IMR-90 (cell line): ENCODE measurements around the gene MTHFS. TPM values are rescaled to one million over a fixed set of nuclear protein-coding genes. Genes with fewer than 3 reads are reported as not detected.

Experiments
- ATAC-seq: fragments of 200-7000 bp; cut with Tn5 transposase; 2 replicates; pipeline ENCODE4 v1.9.1; 2020; ENCODE audit warnings: low read depth, mild to moderate bottlenecking, moderate library complexity
- BruUV-seq: library from RNA; stranded (reverse); fragments of 400-500 nt; replicated peaks from 2 replicates; lab custom pipeline; 2021; lab: Mats Ljungman, UMichigan
- CTCF ChIA-PET: fragments of 300-600 bp; formaldehyde crosslinking; extraction: SDS; loops from one replicate; lab custom pipeline; 2021; ENCODE audit warnings: antibody characterized with exemption; lab: Yijun Ruan, JAX
- POLR2A ChIA-PET: fragments of 300-600 bp; sonication (Branson Sonifier 250); formaldehyde crosslinking; loops from one replicate; lab custom pipeline; 2022; ENCODE audit warnings: antibody characterized with exemption; ENCODE audit not compliant: unreplicated experiment; lab: Charles Lee
- DNase-seq: peaks from one replicate; pipeline ENCODE4 v3.0.0; 2013
- H2AFZ ChIP-seq: replicated peaks from 2 replicates; pipeline ENCODE3; 2013; ENCODE audit warnings: low read length, mild to moderate bottlenecking; ENCODE audit not compliant: poor library complexity
- H2AK5ac ChIP-seq: 2 replicates; pipeline ENCODE4 v1.6.1; 2013; ENCODE audit warnings: low read depth, low read length, inconsistent platforms
- H2AK9ac ChIP-seq: replicated peaks from 2 replicates; pipeline ENCODE3; 2013; ENCODE audit warnings: mild to moderate bottlenecking, low read depth, low read length, moderate library complexity; ENCODE audit not compliant: poor library complexity
- H2BK120ac ChIP-seq: 2 replicates; pipeline ENCODE4 v1.6.1; 2013; ENCODE audit warnings: low read depth, low read length, inconsistent platforms
- H2BK15ac ChIP-seq: 3 replicates; pipeline ENCODE4 v1.6.1; 2013; ENCODE audit warnings: low read depth, low read length, inconsistent platforms
- H2BK20ac ChIP-seq: 2 replicates; pipeline ENCODE4 v1.6.1; 2013; ENCODE audit warnings: low read depth, mild to moderate bottlenecking, inconsistent platforms, low read length, moderate library complexity
- H2BK5ac ChIP-seq: 2 replicates; pipeline ENCODE4 v1.6.1; 2013; ENCODE audit warnings: mild to moderate bottlenecking, low read depth, low read length, inconsistent platforms; ENCODE audit not compliant: poor library complexity, severe bottlenecking
- H3K14ac ChIP-seq: replicated peaks from 2 replicates; pipeline ENCODE4 v1.6.1; 2013; ENCODE audit warnings: low read depth, low read length, inconsistent platforms
- H3K18ac ChIP-seq: 2 replicates; pipeline ENCODE4 v1.6.1; 2013; ENCODE audit warnings: low read depth, low read length, control low read depth
- H3K23ac ChIP-seq: 2 replicates; pipeline ENCODE4 v1.6.1; 2013; ENCODE audit warnings: low read depth, low read length, inconsistent platforms
- H3K27ac ChIP-seq: 2 replicates; pipeline ENCODE4 v1.5.1; 2013; ENCODE audit warnings: mild to moderate bottlenecking, control low read depth, low read length; ENCODE audit not compliant: insufficient read depth
- H3K27me3 ChIP-seq: 2 replicates; pipeline ENCODE4 v1.6.1; 2013; ENCODE audit warnings: low read length; ENCODE audit not compliant: control insufficient read depth, insufficient read depth
- H3K36me3 ChIP-seq: 2 replicates; pipeline ENCODE4 v1.6.1; 2013; ENCODE audit warnings: low read length, mixed read lengths; ENCODE audit not compliant: control insufficient read depth, insufficient read depth
- H3K4ac ChIP-seq: 2 replicates; pipeline ENCODE4 v1.6.1; 2013; ENCODE audit warnings: low read depth, low read length, inconsistent platforms
- H3K4me1 ChIP-seq: 2 replicates; pipeline ENCODE4 v1.6.1; 2013; ENCODE audit warnings: low read length, mixed read lengths; ENCODE audit not compliant: control insufficient read depth, insufficient read depth
- H3K4me2 ChIP-seq: 2 replicates; pipeline ENCODE4 v1.6.1; 2013; ENCODE audit warnings: low read depth, mild to moderate bottlenecking, control low read depth, low read length, moderate library complexity
- H3K4me3 ChIP-seq: 2 replicates; pipeline ENCODE4 v1.5.1; 2013; ENCODE audit warnings: low read depth, mild to moderate bottlenecking, control low read depth, low read length, moderate library complexity; ENCODE audit not compliant: insufficient read depth
- H3K56ac ChIP-seq: 2 replicates; pipeline ENCODE4 v1.6.1; 2013; ENCODE audit warnings: low read length, inconsistent platforms; ENCODE audit not compliant: insufficient read depth; ENCODE audit errors: extremely low read depth
- H3K79me1 ChIP-seq, 2 experiments: 2 replicates each; pipeline ENCODE4 v1.6.1; 2013; ENCODE audit warnings: low read length in 2 of 2, inconsistent platforms in 1 of 2, low read depth in 1 of 2
- H3K9ac ChIP-seq: 2 replicates; pipeline ENCODE4 v1.6.1; 2013; ENCODE audit warnings: low read depth, low read length, control low read depth
- H3K9me1 ChIP-seq: 2 replicates; pipeline ENCODE4 v1.6.1; 2013; ENCODE audit warnings: low read length, inconsistent platforms; ENCODE audit not compliant: insufficient read depth
- H3K9me3 ChIP-seq: 2 replicates; pipeline ENCODE4 v1.6.1; 2013; ENCODE audit warnings: low read length; ENCODE audit not compliant: control insufficient read depth, insufficient read depth
- H4K20me1 ChIP-seq: 2 replicates; pipeline ENCODE4 v1.6.1; 2013; ENCODE audit warnings: low read length, inconsistent platforms; ENCODE audit not compliant: insufficient read depth
- H4K5ac ChIP-seq: 2 replicates; pipeline ENCODE4 v1.6.1; 2013; ENCODE audit warnings: mild to moderate bottlenecking, low read depth, low read length, control low read depth
- H4K8ac ChIP-seq, 2 experiments: 2 replicates each; pipeline ENCODE4 v1.6.1; 2013; ENCODE audit warnings: low read depth in 2 of 2, low read length in 2 of 2, control low read depth in 1 of 2, inconsistent platforms in 1 of 2
- H4K91ac ChIP-seq: 2 replicates; pipeline ENCODE4 v1.6.1; 2013; ENCODE audit warnings: low read depth, low read length, inconsistent platforms; ENCODE audit not compliant: insufficient read depth
- BHLHE40 ChIP-seq: fragments of 150-350 bp; IDR thresholded peaks from 2 replicates; pipeline ENCODE4 v1.6.1; 2016; ENCODE audit warnings: mild to moderate bottlenecking, low read depth, low read length
- CEBPB ChIP-seq: IDR thresholded peaks from 2 replicates; pipeline ENCODE4 v1.6.1; 2012; ENCODE audit warnings: low read depth, low read length, improper control_type of control experiment
- CHD1 ChIP-seq: IDR thresholded peaks from 2 replicates; pipeline ENCODE4 v1.6.1; 2012; ENCODE audit warnings: low read depth, low read length, improper control_type of control experiment
- CTCF ChIP-seq: conservative IDR thresholded peaks from 2 replicates; pipeline ENCODE4 v1.5.1; 2012; ENCODE audit warnings: mild to moderate bottlenecking, low read depth, low read length, improper control_type of control experiment
- ELK1 ChIP-seq: fragments of 150-350 bp; IDR thresholded peaks from 2 replicates; pipeline ENCODE4 v1.6.1; 2016; ENCODE audit warnings: low read depth, mild to moderate bottlenecking, low read length, moderate library complexity, borderline replicate concordance
- FOS ChIP-seq: fragments of 150-350 bp; IDR thresholded peaks from 2 replicates; pipeline ENCODE4 v1.6.1; 2016; ENCODE audit warnings: low read depth, low read length
- MAFK ChIP-seq: IDR thresholded peaks from 2 replicates; pipeline ENCODE4 v1.6.1; 2012; ENCODE audit warnings: low read depth, low read length, improper control_type of control experiment
- MAZ ChIP-seq: IDR thresholded peaks from 2 replicates; pipeline ENCODE4 v1.6.1; 2012; ENCODE audit warnings: low read depth, mild to moderate bottlenecking, low read length, improper control_type of control experiment, moderate library complexity, borderline replicate concordance
- MXI1 ChIP-seq: IDR thresholded peaks from 2 replicates; pipeline ENCODE4 v1.6.1; 2012; ENCODE audit warnings: low read depth, mild to moderate bottlenecking, low read length, moderate library complexity, borderline replicate concordance
- NFE2L2 ChIP-seq: fragments of 150-350 bp; IDR thresholded peaks from 2 replicates; pipeline ENCODE4 v1.6.1; 2016; ENCODE audit warnings: low read depth, mild to moderate bottlenecking, low read length
- POLR2A ChIP-seq: IDR thresholded peaks from 2 replicates; pipeline ENCODE4 v1.6.1; 2012; ENCODE audit warnings: mild to moderate bottlenecking, low read depth, low read length
- RAD21 ChIP-seq: IDR thresholded peaks from 2 replicates; pipeline ENCODE4 v1.6.1; 2012; ENCODE audit warnings: low read length, improper control_type of control experiment
- RCOR1 ChIP-seq: IDR thresholded peaks from 2 replicates; pipeline ENCODE4 v1.6.1; 2012; ENCODE audit warnings: mild to moderate bottlenecking, low read length, improper control_type of control experiment; ENCODE audit not compliant: insufficient replicate concordance
- RFX5 ChIP-seq: IDR thresholded peaks from 2 replicates; pipeline ENCODE4 v1.8.0; 2012; ENCODE audit warnings: low read depth, mild to moderate bottlenecking, low read length, moderate library complexity
- SMC3 ChIP-seq: fragments of 150-350 bp; IDR thresholded peaks from 2 replicates; pipeline ENCODE4 v1.6.1; 2016; ENCODE audit warnings: low read depth, mild to moderate bottlenecking, antibody characterized with exemption, low read length, moderate library complexity
- USF2 ChIP-seq: fragments of 150-350 bp; IDR thresholded peaks from 2 replicates; pipeline ENCODE4 v1.6.1; 2017; ENCODE audit warnings: mild to moderate bottlenecking, antibody characterized with exemption, low read length, low read depth
- WGBS, 2 experiments: methylation state at CpG; one replicate each; pipeline versions ENCODE4 v1.1.5 to v1.1.7; 2013; ENCODE audit warnings: missing lambda C conversion rate in 2 of 2; ENCODE audit not compliant: insufficient read length in 1 of 2; ENCODE audit errors: extremely low coverage in 2 of 2; 5-methylcytosine and 5-hydroxymethylcytosine counted together
- dilution Hi-C: fragments of 300-500 bp; cut with HindIII; formaldehyde crosslinking; loops from one replicate; pipeline ENCODE4 v1.14.3; 2018; ENCODE audit warnings: low sequenced_read_pairs; ENCODE audit not compliant: unreplicated experiment
- in situ Hi-C: fragments of 300-500 bp; cut with MboI; formaldehyde crosslinking; loops from 3 replicates; pipeline ENCODE4 v1.14.3; 2019; ENCODE audit warnings: low sequenced_read_pairs, inconsistent platforms, mixed read lengths
- intact Hi-C: fragments of 100-400 bp; cut with micrococcal nuclease; formaldehyde crosslinking; loops from 2 replicates; pipeline ENCODE4 v1.10.0; 2022
- polyA plus RNA-seq, 3 experiments: library from polyadenylated mRNA; depleted of rRNA; stranded (reverse); fragments of >200 nt; gene quantifications; 2 replicates each; pipeline ENCODE4 v1.2.3, GENCODE V29; 2012; ENCODE audit warnings: low replicate concordance in 1 of 3
- total RNA-seq: library from RNA; depleted of rRNA; stranded (reverse); fragments of >200 nt; gene quantifications from 2 replicates; pipeline ENCODE4 v1.2.3, GENCODE V29; 2012

MTHFS gene
- total and polyA plus RNA-seq, 2 of the 4 experiments (the other 2 are of a cell fraction), result 5.5 to 6.3 TPM

- Histone ChIP-seq H3K79me1 (0 out of 4 replicates have a peak, but pooled peaks cover 0 to 3% of the 10 kb centered on the region in 2 experiments), H3K4ac (no peak overlapping the region), H4K8ac (no peak overlapping the region), H2BK120ac (no peak overlapping the region), H3K36me3 (peaks cover 4% of the 10 kb centered on the region), H2AFZ (no peak overlapping the region), H3K23ac (no peak overlapping the region), H2BK20ac (no peak overlapping the region), H3K9me3 (peaks cover 7% of the 10 kb centered on the region), H2AK5ac (no peak overlapping the region), H3K4me3 (no peak overlapping the region), H3K27me3 (no peaks in the 10 kb centered on the region), H4K20me1 (no peaks in the 10 kb centered on the region), H3K4me2 (no peak overlapping the region), H3K9ac (no peak overlapping the region), H2BK15ac (no peak overlapping the region), H3K18ac (no peak overlapping the region), H3K14ac (no peak overlapping the region), H2AK9ac (no peak overlapping the region), H4K5ac (no peak overlapping the region), H3K27ac (no peak overlapping the region), H3K9me1 (peaks cover 6% of the 10 kb centered on the region; the same call in 1 of the 2 replicates), H3K56ac (no peak overlapping the region), H4K91ac (no peak overlapping the region), H3K4me1 (no peaks in the 10 kb centered on the region), H2BK5ac (no peak overlapping the region)
- POLR2A ChIA-PET, result interaction anchor here (0.6 kb wide), 1 partner anchor 84 kb away, joined by 3 read pairs; no protein-coding TSS in a partner anchor
- TF ChIP-seq FOS, result no peak
- no peak for TF ChIP-seq ELK1
- no peak for TF ChIP-seq USF2
- no peak for TF ChIP-seq SMC3
- TF ChIP-seq BHLHE40, result no peak
- TF ChIP-seq RAD21, result no peak
- no peak for TF ChIP-seq MXI1
- no peak for TF ChIP-seq CTCF
- TF ChIP-seq CHD1, result no peak
- no peak for TF ChIP-seq MAFK
- TF ChIP-seq CEBPB, result no peak
- TF ChIP-seq MAZ, result no peak
- TF ChIP-seq RFX5, result no peak
- no peak for TF ChIP-seq NFE2L2
- no peak for TF ChIP-seq POLR2A
- TF ChIP-seq RCOR1, result no peak
- in situ Hi-C loops (no loop called here), intact Hi-C loops (no loop called here), dilution Hi-C loops (no loop called here)
- no CpG with 5 or more reads among the region's 2 CpGs for WGBS, 2 experiments
- ATAC-seq (no peak), DNase-seq (no peak)
- CTCF ChIA-PET, result no interaction called here
- no TSS peak for BruUV-seq
These were observed 15.6 kb downstream of the MTHFS start for GRCh38 chr15:79881254-79881653.
